GM13977 (cell line): ENCODE data around the gene UBXN10.

Source experiments
- DNase-seq: peaks from one replicate; pipeline ENCODE4 v3.0.0; 2012; ENCODE audit warnings: low spot score
- in situ Hi-C: fragments of 300-500 bp; cut with MboI; formaldehyde crosslinking; loops from one replicate; pipeline ENCODE4 v1.12.0; 2022; ENCODE audit warnings: low sequenced_read_pairs, low pct_unique_long_range_greater_than_20kb, mixed read lengths, inconsistent platforms; ENCODE audit not compliant: unreplicated experiment
- TF ChIP-seq, protein P1 (sequence below): IDR thresholded peaks from 2 replicates; pipeline ENCODE4 v1.5.1; 2012; ENCODE audit warnings: mild to moderate bottlenecking, control low read depth; ENCODE audit not compliant: insufficient read depth; ENCODE audit errors: extremely low read depth, missing control alignments

Gene UBXN10

DNA sequence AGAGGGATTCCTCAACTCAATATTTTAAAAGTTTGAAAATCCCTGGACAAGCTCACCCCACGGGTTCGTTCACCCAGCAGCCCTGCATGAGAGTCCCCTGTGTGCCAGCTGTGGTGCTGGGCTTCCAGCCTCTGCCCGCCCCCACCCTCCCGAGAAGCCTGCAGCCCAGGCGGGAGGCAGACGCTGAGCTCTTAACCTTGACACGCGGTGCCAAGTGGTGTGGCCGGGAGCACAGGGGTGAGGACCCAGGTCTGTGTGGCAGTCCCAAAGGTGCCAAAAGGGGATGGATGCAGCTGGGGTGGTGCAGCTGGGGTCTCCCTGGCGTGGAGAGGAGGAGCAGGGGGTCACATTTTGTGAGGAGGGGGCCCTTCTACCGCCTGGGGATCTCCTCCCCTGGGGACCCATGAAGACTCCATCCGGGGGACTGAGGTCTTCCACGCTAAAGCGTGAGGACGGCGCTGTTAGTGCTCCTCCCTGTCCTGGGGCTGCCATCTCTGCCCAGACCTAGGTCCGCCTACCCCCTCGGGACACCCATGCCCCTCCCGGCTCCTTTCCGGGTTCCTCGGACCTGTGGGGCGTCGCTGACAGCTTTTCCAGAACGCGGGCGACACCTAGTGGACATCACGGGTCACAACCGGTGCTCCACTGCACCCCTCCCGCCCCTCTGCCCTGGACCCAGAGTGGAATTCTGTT is 33.8 kb upstream of the UBXN10 start:
- in situ Hi-C loops, result loop anchor here (10.0 kb wide), 1 partner anchor 47 kb away; no protein-coding TSS in a partner anchor
- TF ChIP-seq, protein P1, sequence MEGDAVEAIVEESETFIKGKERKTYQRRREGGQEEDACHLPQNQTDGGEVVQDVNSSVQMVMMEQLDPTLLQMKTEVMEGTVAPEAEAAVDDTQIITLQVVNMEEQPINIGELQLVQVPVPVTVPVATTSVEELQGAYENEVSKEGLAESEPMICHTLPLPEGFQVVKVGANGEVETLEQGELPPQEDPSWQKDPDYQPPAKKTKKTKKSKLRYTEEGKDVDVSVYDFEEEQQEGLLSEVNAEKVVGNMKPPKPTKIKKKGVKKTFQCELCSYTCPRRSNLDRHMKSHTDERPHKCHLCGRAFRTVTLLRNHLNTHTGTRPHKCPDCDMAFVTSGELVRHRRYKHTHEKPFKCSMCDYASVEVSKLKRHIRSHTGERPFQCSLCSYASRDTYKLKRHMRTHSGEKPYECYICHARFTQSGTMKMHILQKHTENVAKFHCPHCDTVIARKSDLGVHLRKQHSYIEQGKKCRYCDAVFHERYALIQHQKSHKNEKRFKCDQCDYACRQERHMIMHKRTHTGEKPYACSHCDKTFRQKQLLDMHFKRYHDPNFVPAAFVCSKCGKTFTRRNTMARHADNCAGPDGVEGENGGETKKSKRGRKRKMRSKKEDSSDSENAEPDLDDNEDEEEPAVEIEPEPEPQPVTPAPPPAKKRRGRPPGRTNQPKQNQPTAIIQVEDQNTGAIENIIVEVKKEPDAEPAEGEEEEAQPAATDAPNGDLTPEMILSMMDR, result peak; percentile 90
- peak; percentile 91 for DNase-seq

DNA sequence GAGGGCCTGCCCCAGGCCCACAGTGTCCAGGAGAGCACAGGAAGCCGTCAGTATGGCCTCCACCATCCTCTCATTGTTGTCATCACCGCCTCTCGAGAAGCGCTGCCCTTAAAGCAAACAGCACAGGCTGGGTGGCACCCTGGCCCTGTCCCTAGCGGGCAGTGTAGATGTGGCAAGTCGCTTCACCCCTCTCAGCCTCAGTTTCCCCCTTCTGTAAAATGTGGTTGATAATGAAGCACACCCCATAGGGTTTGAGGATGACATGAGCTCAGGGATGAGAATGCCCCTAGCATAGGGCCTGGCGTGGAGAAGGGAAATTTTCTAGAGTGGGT is 33.3 kb upstream of the UBXN10 start:
- TF ChIP-seq, protein P1, result no peak
- DNase-seq, result no peak
- in situ Hi-C loops, result loop anchor here (10.0 kb wide), 1 partner anchor 48 kb away; no protein-coding TSS in a partner anchor

DNA sequence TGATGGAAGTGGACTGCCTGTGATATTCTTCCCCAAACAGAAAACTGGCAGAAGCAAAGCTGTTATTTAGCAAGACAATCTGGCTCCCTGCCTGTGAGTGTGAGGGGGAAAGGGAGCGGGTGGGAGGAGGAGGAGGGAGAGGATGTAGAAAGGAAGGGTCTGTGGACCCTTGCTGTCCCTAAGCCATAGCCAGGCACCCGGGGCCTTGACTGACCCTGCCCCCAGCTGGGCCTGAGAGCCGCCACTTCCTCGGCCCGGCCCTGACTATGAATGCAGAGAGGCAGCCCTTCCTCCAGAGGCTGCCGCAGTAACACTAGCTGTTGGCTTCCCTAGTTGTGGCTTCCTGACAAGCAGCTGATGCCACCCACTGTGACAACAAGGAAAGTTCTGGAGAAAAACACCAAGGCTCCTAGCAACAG is 32.9 kb upstream of the UBXN10 start:
- in situ Hi-C loops, result loop anchor here (10.0 kb wide), 1 partner anchor 48 kb away; no protein-coding TSS in a partner anchor
- no peak for DNase-seq
- TF ChIP-seq, protein P1, result no peak

DNA sequence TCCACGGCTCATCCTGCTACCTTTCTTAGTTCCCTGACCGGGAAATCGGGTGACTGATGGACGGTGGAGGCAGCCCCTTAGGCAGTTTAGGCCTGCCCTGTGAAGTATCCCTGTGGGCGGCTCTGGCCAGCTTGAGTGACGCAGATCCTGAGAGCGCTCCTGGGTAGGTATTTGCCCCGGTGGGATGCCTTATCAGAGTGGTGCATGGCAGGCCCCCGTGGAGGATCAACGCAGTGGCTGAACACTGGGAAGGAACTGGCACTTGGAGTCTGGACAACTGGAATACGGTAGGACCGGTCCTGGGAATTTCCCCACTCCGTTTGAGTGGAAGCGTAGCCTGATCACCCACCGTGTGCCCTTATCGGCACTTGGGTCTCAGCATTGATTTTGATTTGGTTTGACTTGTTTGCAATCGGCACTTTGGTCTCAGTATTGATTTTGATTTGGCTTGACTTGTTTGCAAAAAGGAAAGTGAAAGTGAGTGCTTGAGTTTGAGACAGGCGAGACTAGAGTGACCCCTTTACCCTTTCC is 31.5 kb upstream of the UBXN10 start:
- no peak for DNase-seq
- TF ChIP-seq, protein P1, result no peak
- in situ Hi-C loops, result loop anchor here (10.0 kb wide), 1 partner anchor 50 kb away; no protein-coding TSS in a partner anchor

DNA sequence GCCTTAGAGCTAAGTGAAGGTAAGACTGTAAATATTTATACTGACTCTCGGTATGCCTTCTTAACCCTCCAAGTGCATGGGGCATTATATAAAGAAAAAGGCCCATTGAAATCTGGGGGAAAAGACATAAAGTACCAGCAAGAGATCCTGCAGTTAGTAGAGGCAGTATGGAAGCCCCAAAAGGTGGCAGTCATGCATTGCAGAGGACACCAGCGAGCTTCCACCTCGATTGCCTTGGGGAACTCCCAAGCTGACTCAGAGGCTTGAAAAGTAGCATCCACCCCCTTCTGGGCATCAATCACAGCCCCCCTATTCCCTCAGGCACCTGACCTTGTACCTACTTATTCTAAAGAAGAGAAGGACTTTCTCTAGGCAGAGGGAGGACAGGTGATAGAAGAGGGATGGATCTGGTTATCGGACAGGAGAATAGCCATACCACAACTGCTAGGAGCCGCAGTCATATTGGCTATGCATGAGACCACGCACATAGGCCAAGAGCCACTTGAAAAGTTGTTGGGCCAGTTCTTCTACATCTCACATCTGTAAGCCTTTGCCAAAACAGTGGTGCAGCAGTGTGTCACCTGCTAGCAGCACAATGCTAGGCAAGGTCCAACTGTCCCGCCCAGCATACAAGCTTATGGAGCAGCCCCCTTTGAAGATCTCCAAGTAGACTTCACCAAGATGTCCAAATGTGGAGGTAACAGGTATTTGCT is 27.4 kb upstream of the UBXN10 start:
- TF ChIP-seq, protein P1, result peak; percentile 24
- in situ Hi-C loops, result loop anchor here (10.0 kb wide), 1 partner anchor 54 kb away; no protein-coding TSS in a partner anchor
- DNase-seq, result no peak

DNA sequence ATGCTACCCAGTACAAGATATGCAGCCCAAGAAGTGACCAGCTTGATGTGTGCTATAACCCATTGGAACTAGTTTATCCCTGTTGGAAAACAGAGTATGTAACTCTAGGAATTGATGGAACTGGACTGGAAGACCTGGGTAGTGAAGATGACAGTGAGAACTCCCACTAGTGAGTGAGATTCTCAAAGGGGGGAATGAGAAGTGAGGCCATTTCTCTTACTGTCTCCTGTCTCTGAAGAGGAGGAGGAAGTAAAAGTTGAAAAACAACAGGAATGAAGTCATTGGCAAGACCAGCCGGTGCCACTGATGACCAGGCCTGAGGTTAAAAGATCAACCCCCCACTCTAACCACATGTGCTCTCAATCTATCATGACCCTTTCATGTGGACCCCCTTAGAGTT is 25.9 kb upstream of the UBXN10 start:
- TF ChIP-seq, protein P1, result no peak
- in situ Hi-C loops, result no loop called here
- DNase-seq, result no peak
